ENCODE data around the gene ORMDL2.

- TF ChIP-seq POLR2AphosphoS5 (IDR thresholded peaks at IDR 0.05; ENCODE audit: low read depth) (no peak), ZNF462 (CRISPR knock-in tag; IDR thresholded peaks at IDR 0.05) (no peak), CTCF (conservative IDR thresholded peaks at IDR 0.05; ENCODE audit: low read depth in 2 of 2) (no peak), EZH2 (IDR thresholded peaks at IDR 0.05; ENCODE audit: low read depth, unreplicated experiment) (no peak), JUNB (IDR thresholded peaks at IDR 0.05; ENCODE audit: unreplicated experiment) (no peak), CREB1 (CRISPR knock-in tag; IDR thresholded peaks at IDR 0.05; ENCODE audit: low read depth) (no peak), STAT1 (IDR thresholded peaks at IDR 0.05; ENCODE audit: unreplicated experiment) (no peak), EZH2phosphoT487 (IDR thresholded peaks at IDR 0.05; ENCODE audit: unreplicated experiment) (no peak), NANOG (IDR thresholded peaks at IDR 0.05; ENCODE audit: borderline replicate concordance) (no peak), ZNF331 (CRISPR knock-in tag; IDR thresholded peaks at IDR 0.05; ENCODE audit: low read depth) (no peak), ZNF114 (CRISPR knock-in tag; IDR thresholded peaks at IDR 0.05) (no peak)
- TF ChIP-seq, protein P1, sequence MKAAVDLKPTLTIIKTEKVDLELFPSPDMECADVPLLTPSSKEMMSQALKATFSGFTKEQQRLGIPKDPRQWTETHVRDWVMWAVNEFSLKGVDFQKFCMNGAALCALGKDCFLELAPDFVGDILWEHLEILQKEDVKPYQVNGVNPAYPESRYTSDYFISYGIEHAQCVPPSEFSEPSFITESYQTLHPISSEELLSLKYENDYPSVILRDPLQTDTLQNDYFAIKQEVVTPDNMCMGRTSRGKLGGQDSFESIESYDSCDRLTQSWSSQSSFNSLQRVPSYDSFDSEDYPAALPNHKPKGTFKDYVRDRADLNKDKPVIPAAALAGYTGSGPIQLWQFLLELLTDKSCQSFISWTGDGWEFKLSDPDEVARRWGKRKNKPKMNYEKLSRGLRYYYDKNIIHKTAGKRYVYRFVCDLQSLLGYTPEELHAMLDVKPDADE (IDR thresholded peaks at IDR 0.05) = no peak
- TF ChIP-seq, protein P2, sequence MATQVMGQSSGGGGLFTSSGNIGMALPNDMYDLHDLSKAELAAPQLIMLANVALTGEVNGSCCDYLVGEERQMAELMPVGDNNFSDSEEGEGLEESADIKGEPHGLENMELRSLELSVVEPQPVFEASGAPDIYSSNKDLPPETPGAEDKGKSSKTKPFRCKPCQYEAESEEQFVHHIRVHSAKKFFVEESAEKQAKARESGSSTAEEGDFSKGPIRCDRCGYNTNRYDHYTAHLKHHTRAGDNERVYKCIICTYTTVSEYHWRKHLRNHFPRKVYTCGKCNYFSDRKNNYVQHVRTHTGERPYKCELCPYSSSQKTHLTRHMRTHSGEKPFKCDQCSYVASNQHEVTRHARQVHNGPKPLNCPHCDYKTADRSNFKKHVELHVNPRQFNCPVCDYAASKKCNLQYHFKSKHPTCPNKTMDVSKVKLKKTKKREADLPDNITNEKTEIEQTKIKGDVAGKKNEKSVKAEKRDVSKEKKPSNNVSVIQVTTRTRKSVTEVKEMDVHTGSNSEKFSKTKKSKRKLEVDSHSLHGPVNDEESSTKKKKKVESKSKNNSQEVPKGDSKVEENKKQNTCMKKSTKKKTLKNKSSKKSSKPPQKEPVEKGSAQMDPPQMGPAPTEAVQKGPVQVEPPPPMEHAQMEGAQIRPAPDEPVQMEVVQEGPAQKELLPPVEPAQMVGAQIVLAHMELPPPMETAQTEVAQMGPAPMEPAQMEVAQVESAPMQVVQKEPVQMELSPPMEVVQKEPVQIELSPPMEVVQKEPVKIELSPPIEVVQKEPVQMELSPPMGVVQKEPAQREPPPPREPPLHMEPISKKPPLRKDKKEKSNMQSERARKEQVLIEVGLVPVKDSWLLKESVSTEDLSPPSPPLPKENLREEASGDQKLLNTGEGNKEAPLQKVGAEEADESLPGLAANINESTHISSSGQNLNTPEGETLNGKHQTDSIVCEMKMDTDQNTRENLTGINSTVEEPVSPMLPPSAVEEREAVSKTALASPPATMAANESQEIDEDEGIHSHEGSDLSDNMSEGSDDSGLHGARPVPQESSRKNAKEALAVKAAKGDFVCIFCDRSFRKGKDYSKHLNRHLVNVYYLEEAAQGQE (IDR thresholded peaks at IDR 0.05; ENCODE audit: unreplicated experiment) = no peak
These were observed 47.5 kb downstream of the ORMDL2 start for GRCh38 chr12:55865327-55865726.
